HG03460 (cell line): ENCODE measurements around the gene MBOAT1.
A peak's percentile ranks its signal among the peaks of the same experiment; 100 is the strongest.
"Not testable (repeated sequence)": the region's sequence is repeated elsewhere in the genome, so short reads cannot be mapped to it uniquely, and the experiment has no call there.

Source experiments
- ATAC-seq: cut with Tn5 transposase; IDR thresholded peaks from one replicate; pipeline ENCODE4 v1.9.1; 2021; ENCODE audit not compliant: unreplicated experiment

MBOAT1 gene, protein sequence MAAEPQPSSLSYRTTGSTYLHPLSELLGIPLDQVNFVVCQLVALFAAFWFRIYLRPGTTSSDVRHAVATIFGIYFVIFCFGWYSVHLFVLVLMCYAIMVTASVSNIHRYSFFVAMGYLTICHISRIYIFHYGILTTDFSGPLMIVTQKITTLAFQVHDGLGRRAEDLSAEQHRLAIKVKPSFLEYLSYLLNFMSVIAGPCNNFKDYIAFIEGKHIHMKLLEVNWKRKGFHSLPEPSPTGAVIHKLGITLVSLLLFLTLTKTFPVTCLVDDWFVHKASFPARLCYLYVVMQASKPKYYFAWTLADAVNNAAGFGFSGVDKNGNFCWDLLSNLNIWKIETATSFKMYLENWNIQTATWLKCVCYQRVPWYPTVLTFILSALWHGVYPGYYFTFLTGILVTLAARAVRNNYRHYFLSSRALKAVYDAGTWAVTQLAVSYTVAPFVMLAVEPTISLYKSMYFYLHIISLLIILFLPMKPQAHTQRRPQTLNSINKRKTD

DNA sequence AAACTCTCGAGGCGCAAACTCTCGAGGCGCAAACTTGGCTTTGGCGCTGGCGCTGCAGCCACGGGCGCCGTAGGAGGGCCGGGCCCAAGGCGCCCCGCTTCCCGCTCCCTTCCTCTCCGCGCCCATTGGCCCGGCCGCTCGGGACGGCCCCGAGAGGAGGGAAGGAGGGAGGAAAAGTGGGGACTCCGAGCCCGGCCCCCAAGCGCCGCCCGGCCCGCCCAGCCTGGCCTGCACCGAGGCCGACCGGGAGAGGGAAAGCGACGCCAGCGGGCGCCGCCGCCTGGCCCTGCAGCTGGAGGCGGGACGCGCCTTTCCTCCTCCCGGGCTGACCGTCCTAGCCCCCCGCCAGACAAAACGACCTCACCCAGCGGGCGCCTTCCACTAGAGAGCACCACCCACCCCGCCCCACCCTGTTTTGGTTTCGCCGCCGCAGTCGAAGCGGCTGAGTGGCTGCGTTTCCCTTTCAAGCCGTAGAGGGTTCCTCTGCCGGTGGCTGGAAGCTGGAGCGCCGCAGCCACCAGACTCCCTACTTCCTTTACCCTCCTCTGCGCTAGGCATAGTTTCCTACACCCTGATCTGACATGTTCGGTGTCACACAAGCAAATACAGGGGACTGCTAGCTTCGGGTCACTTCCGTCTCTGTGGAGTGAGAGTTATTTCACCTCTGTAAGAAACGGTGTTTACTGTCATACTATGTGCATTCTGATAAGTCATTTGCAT, at the start of gene MBOAT1:
TSS of gene MBOAT1 (minus strand) at position 78 of the 720 bp plus-strand sequence. CDS start 235 bp downstream, outside the sequence.
- ATAC-seq = peak; percentile 87

DNA sequence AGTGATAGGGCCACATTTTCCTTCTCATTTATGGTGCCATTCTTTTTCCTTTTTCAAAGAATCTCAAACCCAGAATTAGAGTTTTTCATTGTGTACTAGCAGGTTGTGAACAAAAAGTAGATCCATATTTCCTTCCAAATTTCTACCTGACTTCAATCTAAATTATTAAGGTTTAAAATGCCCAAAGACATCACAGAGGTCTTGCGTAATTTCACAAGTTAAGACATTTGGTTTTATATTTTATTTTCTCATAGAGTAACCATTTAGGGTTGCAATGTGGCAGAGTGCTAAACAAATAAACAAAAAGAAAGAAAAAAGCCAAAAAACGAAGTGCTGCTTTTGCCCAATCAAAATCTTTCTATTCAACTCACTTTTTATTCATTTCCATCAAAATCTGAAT, 49.4 kb upstream of the MBOAT1 start:
- ATAC-seq = no peak

DNA sequence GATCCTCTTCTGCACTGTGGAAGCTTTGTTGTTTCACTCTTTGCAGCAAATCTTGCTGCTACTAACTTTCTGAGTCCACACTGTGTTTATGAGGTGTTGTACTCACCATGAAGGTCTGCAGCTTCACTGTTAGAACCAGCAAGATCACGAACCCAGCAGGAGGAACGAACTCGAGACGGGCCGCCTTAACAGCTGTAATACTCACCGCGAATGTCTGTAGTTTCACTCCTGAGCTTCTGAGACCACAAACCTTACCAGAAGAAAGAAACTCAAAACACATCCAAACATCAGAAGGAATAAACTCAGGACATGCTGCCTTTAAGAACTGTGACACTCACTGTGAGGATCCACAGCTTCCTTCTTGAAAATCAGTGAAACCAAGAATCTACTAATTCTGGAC, 48.1 kb upstream of the MBOAT1 start:
- no peak for ATAC-seq

DNA sequence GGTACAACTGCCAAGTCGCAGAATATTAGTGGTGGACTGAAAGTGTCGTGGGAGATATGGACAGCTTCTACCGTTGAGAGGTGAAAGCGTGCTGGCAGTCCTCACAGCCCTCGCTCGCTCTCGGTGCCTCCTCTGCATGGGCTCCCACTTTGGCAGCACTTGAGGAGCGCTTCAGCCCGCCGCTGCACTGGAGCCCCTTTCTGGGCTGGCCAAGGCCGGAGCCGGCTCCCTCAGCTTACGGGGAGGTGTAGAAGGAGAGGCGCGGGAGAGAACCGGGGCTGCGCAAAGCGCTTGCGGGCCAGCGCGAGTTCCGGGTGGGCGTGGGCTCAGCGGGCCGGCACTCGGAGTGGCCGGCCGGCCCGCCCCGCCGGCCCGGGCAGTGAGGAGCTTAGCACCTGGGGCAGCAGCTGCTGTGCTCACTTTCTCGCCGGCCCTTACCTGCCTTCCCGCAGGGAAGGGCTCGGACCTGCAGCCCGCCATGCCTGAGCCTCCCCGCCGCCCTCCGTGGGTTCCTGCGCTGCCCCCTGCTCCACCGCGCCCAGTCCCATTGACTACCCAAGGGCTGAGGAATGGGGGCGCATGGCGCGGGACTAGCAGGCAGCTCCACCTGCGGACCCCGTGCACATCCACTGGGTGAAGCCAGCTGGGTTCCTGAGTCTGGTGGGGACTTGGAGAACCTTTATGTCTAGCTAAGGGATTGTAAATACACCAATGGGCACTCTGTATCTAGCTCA, 47.2 kb upstream of the MBOAT1 start:
- no peak for ATAC-seq

DNA sequence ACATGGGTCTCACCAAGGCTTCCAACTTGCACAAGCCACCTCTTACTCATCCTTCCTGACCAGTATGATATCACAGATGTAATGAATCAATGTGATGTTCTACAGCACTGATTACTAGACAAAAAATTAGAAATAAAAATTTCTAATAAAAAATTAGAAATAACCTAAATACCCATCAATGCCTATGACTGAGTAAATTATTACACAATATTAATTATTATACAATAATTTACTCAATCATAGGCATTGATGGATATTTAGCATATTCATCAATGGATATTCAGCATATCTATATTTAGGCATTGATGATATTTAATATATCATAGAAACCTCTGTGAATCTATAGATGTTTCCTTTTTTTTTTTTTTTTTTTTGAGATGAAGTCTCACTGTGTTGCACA, 43.2 kb upstream of the MBOAT1 start:
- ATAC-seq = no peak

DNA sequence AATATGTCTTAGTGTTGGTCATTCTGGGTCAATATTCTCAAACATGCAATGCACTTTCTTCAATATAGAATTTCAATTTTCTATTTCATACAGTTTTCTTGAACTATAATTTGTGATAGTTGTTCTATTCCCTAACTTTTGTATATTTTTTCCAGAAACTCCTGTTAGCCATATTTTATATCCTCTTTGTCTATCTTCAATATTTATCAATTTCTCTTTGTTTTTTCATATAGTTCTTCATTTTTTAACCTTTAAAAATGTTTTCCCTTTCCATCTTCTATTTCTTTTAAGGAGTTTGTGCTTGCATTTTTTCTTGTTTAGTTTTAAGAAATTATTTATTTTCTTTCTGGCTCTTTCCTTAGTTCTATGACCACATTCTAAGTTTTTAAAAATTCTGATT, 42.0 kb upstream of the MBOAT1 start:
- ATAC-seq = no peak

DNA sequence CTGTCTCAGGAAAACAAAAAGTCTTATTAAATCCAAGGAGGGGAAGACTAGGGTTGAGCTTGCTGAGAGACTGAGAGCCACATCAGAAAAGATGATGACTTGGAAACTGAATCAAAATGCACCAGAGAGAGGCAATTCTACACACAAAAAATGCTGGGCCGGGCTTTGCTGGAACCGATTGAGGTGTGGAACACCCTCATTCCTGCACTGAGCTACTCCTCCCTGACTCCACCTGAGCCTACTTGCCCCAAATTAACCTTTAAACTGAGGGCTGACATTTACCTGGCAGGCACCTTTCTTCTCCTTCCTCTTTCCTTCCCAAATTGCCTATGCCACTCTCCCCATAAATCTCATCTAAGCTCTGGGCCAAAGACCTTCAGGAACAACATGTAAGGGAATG, 40.8 kb upstream of the MBOAT1 start:
- ATAC-seq = no peak

DNA sequence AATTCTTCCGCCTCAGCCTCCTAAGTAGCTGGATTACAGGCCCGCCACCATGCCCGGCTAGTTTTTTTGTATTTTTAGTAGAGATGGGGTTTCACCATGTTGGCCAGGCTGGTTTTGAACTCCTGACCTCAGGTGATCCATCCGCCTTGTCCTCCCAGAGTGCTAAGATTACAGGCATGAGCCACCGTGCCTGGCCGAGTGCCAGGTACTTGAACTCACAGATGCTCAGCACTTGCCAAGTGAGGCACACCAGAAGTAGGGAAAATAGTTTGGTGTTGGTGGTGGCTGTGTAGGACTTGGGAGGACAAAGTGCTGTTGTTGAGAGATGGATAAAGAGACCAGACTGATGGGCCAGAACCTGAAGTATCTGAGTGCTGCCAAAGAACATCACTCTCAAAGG, 40.0 kb upstream of the MBOAT1 start:
- no peak for ATAC-seq

DNA sequence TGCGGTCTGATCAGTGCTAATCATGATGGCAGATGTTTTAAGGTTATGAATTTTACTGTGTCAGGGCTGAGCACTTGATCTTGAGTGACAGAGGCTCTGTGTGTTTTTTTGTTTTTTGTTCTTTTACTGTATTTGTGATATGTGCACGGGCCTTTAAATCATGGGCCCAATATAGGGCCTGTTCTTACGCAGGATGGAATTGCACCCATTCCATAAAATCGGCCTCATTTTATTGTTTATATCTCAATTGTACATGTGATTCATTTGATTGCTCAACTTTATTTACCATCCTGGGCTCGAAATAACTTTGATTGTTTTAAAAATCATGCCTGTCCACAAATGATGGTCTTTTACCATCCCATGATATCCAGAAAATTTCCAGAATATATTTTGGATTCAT, 39.3 kb upstream of the MBOAT1 start:
- no peak for ATAC-seq

DNA sequence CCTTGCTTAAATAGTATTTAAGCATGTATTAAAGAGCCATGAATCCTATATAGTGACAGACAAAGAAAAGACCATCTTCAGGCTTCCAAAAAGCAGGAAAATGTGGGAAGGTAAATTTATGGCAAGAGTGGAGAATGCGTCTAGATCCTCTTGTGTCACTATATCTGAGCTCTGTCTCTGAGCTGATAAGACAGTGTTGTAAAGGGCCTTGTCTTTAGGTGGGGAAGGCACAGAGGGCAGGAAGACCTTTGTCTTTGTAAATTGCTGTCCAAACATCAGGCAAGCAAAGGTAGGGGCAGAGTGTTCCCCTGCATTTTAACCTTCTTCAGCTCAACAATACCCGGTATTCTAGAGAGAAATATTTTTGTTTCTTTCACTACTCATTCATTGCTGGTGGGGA, 33.9 kb upstream of the MBOAT1 start:
- no peak for ATAC-seq

DNA sequence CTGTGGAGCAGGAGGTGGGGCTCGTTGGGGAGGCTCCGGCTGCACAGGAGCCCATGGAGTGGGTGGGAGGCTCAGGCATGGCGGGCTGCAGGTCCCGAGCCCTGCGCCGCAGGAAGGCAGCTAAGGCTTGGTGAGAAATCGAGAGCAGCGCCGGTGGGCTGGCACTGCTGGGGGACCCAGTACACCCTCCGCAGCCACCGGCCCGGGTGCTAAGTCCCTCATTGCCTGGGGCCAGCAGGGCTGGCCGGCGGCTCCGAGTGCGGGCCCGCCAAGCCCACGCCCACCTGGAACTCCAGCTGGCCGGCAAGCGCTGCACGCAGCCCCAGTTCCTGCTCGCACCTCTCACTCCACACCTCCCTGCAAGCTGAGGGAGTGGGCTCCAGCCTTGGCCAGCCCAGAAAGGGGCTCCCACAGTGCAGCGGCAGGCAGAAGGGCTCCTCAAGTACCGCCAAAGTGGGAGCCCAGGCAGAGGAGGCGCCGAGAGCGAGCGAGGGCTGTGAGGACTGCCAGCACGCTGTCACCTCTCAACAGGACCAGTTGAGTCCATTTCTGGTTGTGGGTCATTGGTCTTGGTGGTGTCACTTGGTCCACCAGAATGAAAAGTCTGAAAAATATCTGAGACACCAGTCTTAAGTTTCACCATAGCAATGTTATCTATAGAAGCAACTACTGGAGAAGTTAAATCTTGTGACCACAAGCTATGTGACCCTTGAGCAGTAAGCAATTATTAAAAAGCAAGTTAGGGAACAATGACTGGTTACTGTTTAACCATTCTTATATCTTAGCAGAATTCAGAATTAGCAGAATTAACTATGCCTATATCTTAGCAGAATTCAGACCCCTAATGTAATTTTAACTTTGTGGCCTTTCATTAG, 32.8 kb upstream of the MBOAT1 start:
- not testable (repeated sequence) for ATAC-seq

DNA sequence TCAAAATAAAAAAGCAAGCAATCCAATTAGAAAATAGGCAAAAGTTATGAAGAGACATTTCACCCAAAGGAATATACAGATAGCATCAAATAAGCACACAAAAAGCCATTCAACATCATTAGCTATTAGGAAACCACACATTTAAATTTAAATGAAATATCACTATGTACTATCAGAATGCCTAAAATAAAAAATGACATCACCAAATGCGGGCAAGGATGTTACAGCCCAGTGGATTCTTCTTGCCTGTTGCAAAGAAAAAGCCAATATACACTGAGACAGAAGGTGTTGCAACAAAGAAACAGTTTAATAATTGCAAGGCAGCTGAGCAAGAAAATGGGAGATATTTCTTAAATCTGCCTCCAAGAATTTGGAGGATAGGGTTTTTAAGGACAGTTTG, 31.0 kb upstream of the MBOAT1 start:
- ATAC-seq = no peak

DNA sequence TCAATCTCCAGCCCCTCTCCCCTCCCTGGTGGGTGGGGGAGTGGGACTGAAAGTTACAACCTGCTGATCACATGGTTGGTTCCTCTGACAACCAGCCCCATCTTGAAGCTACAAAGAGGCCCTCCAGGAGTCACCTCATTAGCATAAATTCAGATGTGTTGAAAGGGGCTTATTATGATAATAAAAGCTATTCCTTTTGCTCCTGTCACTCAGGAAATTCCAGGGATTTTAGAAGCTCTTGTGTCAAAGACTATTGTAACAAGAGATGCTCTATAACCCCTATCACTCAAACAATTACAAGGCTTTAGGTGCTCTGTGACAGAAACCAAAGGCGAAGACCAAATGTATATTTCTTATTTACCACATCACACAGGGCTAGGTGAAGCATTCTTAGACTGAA, 30.1 kb upstream of the MBOAT1 start:
- ATAC-seq = no peak

DNA sequence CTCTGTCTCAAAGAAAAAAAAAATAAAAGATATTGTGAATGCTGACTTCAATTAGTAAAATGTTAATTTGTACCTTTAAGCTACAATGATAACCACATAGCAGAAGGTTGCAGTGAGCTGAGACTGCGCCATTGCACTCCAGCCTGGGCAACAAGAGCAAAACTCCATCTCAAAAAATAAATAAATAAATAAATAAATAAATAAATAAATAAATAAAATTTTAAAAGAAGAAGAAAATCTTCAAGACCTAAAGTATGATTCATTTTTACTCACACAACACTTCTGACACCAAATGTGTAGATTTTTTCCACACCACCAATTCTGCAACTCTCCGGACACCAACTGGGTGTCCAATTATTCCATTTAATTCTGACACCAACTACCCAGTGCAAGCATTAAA, 28.8 kb upstream of the MBOAT1 start:
- ATAC-seq = no peak

DNA sequence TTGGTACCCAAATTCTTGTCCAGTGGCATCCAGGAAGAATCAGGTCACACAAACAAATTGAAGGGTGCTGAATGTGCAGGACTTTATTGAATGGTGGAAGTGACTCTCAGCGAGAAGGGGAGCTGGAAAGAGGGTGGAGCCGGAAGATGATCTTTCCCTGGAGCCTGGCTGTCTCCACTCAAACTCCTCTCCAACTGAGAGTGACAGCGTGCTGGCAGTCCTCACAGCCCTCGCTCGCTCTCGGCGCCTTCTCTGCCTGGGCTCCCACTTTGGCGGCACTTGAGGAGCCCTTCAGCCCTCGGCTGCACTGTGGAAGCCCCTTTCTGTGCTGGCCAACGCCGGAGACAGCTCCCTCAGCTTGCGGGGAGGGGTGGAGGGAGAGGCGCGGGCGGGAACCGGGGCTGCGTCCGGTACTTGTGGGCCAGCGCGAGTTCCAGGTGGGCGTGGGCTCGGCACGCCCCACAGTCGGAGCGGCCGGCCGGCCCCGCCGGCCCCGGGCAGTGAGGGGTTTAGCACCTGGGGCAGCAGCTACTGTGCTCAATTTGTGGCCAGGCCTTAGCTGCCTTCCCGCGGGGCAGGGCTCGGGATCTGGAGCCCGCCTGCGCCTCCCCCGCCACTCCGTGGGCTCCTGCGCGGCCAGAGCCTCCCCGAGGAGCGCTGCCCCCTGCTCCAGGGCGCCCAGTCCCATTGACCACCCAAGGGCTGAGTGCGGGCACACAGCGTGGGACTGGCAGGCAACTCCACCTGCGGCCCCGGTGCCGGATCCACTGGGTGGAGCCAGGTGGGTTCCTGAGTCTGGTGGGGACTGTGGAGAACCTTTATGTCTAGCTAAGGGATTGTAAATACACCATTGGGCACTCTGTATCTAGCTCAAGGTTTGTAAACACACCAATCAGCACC, 26.7 kb upstream of the MBOAT1 start:
- ATAC-seq = no peak

DNA sequence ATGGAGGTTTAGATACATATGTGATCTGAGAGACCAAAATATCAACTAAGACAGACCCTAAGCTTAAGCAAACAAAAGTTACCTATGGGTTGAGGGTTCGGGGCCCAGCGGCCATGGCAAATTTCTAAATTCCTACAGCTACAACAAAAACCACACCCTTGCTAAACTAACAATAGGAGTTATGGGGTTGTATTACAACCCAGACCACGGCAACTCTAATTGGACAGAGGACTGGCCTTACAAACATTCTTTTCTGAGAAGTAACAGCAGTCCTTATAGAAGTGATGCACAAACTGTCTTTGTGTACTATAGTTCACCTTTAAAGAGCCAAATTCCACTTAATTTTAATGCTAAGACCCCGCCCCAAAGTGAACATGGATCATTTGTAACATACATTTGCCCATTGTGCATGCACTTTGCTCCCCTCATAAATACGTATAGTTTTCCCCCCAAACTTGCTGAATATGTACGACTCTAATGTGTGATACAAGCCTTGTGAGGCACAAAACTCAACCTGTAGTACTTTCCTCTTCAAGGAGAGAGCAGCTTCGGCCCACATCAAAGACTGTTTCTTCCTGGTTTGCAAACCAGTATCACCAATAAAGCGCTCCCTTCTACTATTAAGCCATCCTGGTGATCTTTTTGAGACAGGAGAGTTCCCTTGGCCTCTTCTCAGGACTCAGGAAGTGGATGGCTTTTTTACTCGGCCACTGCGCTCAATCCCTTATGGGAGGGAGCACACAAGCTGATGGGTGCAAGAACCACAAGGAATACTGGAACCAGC, 25.6 kb upstream of the MBOAT1 start:
- ATAC-seq = no peak

DNA sequence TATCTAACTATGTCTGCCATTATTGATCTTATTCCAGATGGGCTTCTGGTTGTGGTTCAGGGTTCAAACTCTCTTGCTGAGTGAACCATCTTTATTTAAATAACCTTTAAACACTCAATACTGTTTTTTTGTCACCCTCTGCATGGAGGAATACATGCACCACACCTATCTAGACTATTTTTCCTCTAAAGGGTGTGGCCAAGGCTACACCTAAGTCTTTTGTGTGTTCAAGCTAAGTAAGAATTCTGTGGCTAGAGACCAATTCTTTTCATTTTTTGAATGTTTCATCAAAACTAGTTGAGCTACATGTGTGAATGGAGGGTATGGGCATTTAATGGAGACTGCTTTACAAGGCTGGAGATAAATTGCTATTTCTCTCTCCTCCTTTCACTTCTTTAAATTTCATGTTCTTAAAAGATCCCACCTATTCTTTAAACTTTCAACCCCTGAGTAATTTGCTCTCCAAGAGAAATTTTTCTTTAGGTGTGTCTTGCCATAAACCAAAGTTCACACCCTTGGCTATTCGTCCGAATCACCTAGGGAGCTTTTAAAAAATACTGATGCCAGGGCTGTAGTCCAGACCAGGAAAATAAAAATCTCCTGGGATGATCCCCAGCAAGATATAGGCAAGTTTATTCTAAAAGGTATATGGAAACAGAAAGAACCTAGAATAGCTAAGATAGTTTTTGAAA, 24.8 kb upstream of the MBOAT1 start:
- ATAC-seq = no peak

DNA sequence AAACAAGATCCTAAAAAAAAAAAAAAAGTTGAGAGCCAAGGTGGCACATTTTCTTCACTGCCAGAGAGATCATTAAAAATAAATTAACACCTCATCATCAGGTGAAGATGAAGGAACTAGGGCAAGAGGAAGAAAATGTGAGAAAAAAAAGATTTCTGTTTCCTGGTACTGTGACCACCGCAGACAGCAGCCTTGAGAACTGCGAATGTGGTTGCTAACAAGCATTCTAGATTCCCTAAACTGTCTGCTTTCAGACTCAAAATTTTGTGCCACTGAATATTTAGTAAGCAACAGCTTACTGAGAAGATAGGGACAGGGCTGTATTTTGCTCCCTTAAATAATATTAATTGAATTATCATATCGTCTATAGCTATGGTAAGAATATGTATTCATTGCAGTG, 24.1 kb upstream of the MBOAT1 start:
- ATAC-seq = no peak
